ENCODE results near the gene LRRC8E. TPM values are rescaled to one million over a fixed set of nuclear protein-coding genes. Genes with fewer than 3 reads are reported as not detected.

Gene LRRC8E
- total RNA-seq, 1 donor from 2014 or later: not detected

DNA sequence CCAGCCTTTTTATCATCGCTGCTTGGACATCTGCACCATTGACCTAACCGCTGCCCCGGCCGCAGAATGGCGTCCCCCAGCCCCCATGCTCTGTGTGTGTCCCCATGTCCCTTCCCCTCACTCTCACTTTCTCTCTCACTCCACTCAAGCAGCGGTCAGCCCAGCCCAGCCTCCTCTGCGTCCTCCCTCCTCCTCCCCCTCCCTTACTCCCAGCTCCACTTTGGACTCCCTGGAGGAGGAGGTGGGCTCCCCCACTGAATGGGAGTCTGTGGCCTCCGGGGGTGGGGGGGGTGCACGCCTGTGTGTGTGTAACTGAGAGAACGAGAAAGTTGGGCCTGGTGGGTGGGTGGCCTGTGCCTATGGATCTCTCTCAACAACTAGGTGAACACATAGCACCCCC, 17.5 kb downstream of the LRRC8E start:
- Mint-ChIP-seq H3K4me3 (peak overlapping the region; percentile 81), H3K27ac (peak overlapping the region; percentile 82), H3K9me3 (no peaks in the 10 kb centered on the region), H3K27me3 (ENCODE audit: insufficient read depth) (peaks cover 2% of the 10 kb centered on the region), H3K36me3 (ENCODE audit: low read depth) (peaks cover 13% of the 10 kb centered on the region), H3K4me1 (ENCODE audit: low read depth) (peaks cover 29% of the 10 kb centered on the region)
- DNase-seq (ENCODE audit: low spot score): no peak
- intact Hi-C loops (cut with micrococcal nuclease): no loop called here

DNA sequence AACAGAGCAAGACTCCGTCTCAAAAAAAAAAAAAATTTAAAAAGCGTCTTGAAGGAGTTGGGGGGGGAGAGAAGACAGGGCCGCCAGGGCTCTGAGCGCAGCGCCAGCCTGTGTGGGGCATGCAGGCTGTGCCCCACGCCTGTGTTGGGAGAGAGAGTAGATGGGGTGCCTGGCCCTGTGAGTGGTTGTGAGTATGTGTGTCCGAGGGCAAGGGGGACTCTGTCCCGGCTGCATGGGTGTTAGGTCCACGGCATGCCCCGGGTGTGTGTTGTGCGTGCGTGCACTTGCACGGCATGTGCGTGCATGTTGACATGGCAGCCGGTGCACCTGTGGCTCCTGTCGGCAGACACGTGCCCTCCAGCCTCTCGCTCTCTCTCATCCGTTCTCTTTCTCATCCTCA, 18.8 kb downstream of the LRRC8E start:
- H3K27me3 Mint-ChIP-seq (ENCODE audit: insufficient read depth): peaks cover 2% of the 10 kb centered on the region
- H3K36me3 Mint-ChIP-seq (ENCODE audit: low read depth): peaks cover 19% of the 10 kb centered on the region
- no peak overlapping the region for H3K4me3 Mint-ChIP-seq
- intact Hi-C loops (cut with micrococcal nuclease): no loop called here
- no peaks in the 10 kb centered on the region for H3K9me3 Mint-ChIP-seq
- DNase-seq (ENCODE audit: low spot score): no peak
- H3K4me1 Mint-ChIP-seq (ENCODE audit: low read depth): peaks cover 29% of the 10 kb centered on the region
- H3K27ac Mint-ChIP-seq: no peak overlapping the region

DNA sequence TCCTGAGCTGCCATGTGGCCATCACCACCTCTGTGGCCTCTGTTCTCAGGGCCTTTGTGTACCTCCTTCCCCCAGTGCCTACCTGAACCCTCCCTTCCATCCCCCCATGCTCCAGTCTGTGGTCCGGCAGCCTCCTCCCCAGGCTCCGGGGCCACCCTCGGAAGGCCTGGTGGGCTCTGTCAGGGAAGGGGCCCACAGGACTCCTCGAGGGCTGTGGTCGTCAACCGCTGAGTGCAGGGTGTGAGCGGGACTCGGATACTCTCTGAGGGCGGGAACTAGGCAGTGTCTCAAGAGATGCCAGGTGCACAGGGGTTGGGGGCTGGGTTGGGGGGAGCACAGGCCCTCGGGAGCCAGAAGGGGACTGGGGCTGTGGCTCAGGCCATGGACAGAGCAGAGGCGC, 19.2 kb downstream of the LRRC8E start:
- H3K27ac Mint-ChIP-seq: no peak overlapping the region
- H3K4me1 Mint-ChIP-seq (ENCODE audit: low read depth): peaks cover 27% of the 10 kb centered on the region
- peaks cover 20% of the 10 kb centered on the region for H3K36me3 Mint-ChIP-seq (ENCODE audit: low read depth)
- peaks cover 2% of the 10 kb centered on the region for H3K27me3 Mint-ChIP-seq (ENCODE audit: insufficient read depth)
- intact Hi-C loops (cut with micrococcal nuclease): no loop called here
- DNase-seq (ENCODE audit: low spot score): no peak
- H3K9me3 Mint-ChIP-seq: no peaks in the 10 kb centered on the region
- no peak overlapping the region for H3K4me3 Mint-ChIP-seq

DNA sequence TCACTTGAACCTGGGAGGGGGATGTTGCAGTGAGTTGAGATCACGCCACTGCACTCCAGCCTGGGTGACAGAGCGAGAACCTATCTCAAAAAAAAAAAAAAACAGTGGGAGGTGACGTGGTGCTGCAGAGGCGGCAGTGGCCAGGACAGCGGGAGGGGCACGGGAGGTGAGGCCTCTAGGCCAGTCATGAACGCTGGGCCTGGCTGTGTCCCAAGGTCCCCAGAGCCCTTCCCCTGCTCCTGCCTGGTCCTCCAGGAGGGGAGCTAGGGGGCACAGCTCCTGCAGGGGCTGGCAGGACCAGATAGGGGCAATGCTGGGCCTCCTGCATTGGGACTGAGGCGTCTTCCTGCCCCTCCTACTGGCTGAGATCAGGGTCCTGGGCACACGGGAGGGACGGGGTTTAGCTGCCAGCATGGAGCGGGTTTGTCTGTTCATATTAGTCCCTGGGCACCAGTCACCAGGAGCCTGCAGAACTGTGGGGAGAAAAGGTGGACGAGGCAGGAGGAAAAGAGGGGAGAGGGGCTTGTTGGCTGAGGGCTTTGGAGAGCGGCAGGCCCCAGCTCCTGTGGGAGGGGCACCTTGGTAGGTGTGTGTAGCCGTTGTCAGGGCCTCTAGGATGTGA, 19.9 kb downstream of the LRRC8E start:
- Mint-ChIP-seq H3K27me3 (ENCODE audit: insufficient read depth) (peaks cover 2% of the 10 kb centered on the region), H3K9me3 (no peaks in the 10 kb centered on the region), H3K4me3 (no peak overlapping the region), H3K27ac (no peak overlapping the region), H3K36me3 (ENCODE audit: low read depth) (peaks cover 26% of the 10 kb centered on the region), H3K4me1 (ENCODE audit: low read depth) (peaks cover 20% of the 10 kb centered on the region)
- intact Hi-C loops (cut with micrococcal nuclease): no loop called here
- DNase-seq (ENCODE audit: low spot score): no peak

DNA sequence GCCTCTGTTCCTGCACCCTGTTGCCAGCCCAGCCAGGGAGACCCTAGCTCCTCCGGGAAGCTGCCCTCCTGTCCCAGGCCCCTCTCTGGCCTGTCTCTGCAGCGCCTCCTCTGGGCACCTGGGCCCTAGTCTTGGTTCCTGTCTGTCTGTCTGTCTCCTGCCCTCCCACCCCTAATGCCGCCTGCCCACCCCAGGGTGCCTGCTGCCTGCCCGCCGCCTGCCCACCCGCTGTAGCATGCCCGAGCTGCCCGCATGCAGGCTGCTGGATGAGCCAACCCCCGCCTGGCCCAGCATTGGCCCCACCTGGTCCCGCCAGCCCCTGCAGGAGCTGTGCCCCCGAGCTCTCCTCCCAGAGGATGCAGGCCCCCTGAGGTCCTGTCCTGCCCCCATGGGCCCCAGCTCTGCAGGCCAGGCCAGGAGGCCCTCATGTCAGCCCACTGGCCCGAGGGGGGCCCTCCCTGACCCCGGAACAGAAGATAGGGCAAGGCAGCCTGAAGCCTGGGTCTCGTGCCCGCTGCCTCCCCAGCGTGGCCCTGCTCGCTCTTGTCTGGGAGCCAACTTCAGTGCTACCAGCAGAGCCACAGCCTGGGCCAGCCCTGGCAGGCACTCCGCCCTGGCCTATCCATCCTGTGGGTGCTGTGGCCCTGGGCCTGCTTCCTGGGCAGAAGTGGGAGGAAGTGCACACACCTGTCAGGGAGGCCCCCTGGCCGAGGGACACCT, 20.6 kb downstream of the LRRC8E start:
- H3K4me1 Mint-ChIP-seq (ENCODE audit: low read depth): peaks cover 16% of the 10 kb centered on the region
- no peaks in the 10 kb centered on the region for H3K9me3 Mint-ChIP-seq
- no peak for DNase-seq (ENCODE audit: low spot score)
- H3K27ac Mint-ChIP-seq: no peak overlapping the region
- peaks cover 26% of the 10 kb centered on the region for H3K36me3 Mint-ChIP-seq (ENCODE audit: low read depth)
- H3K4me3 Mint-ChIP-seq: no peak overlapping the region
- intact Hi-C loops (cut with micrococcal nuclease): no loop called here
- no peaks in the 10 kb centered on the region for H3K27me3 Mint-ChIP-seq (ENCODE audit: insufficient read depth)

DNA sequence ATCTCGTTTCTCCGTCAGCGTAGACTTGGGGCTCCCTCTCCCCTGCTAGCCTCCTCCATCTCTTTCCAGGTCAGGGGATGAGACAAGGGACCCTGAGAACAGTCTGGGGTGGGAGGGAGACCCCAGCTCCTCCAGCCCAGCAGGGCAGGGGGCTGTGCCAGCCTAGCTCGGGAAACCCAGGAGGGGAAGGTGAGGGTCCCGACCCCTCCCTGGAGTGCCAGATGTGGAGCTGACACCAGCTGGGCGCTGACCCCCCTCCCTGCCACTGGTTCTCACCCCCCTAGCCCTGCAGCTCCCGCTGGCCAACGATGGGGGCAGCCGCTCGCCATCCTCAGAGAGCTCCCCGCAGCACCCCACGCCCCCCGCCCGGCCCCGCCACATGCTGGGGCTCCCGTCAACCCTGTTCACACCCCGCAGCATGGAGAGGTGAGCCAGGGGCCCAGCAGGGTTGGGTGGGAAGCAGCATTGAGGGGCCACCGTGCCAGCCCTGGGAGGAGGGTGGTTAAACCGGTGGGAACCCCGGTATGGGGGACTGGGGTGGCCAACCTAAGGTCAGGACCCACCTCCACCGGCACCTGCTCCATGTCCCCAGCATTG, 21.3 kb downstream of the LRRC8E start:
- H3K27me3 Mint-ChIP-seq (ENCODE audit: insufficient read depth): no peaks in the 10 kb centered on the region
- H3K36me3 Mint-ChIP-seq (ENCODE audit: low read depth): peaks cover 26% of the 10 kb centered on the region
- peaks cover 14% of the 10 kb centered on the region for H3K4me1 Mint-ChIP-seq (ENCODE audit: low read depth)
- no peak for DNase-seq (ENCODE audit: low spot score)
- H3K9me3 Mint-ChIP-seq: no peaks in the 10 kb centered on the region
- intact Hi-C loops (cut with micrococcal nuclease): no loop called here
- H3K4me3 Mint-ChIP-seq: no peak overlapping the region
- no peak overlapping the region for H3K27ac Mint-ChIP-seq

DNA sequence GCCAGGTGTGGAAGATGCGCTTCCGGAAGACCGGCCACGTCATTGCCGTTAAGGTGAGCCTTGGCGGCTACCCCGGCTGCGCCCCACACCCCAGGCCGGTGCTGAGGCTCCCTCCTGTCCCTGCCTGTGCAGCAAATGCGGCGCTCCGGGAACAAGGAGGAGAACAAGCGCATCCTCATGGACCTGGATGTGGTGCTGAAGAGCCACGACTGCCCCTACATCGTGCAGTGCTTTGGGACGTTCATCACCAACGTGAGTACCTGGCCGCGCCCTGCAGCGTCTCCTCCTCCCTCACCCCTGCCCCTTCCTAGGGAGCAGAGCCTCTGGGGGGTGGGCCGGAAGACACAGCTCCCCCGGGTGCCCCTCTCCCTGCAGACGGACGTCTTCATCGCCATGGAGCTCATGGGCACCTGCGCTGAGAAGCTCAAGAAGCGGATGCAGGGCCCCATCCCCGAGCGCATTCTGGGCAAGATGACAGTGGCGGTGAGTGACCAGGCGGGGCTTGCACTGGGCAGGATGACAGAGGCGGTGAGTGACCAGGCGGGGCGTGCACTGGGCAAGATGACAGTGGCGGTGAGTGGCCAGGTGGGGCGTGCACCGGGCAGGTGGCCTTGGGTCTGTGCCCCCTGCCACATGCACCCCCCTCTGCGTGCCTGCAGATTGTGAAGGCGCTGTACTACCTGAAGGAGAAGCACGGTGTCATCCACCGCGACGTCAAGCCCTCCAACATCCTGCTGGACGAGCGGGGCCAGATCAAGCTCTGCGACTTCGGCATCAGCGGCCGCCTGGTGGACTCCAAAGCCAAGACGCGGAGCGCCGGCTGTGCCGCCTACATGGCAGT, 22.2 kb downstream of the LRRC8E start:
- intact Hi-C loops (cut with micrococcal nuclease): no loop called here
- Mint-ChIP-seq H3K4me3 (no peak overlapping the region), H3K9me3 (no peaks in the 10 kb centered on the region), H3K4me1 (ENCODE audit: low read depth) (peaks cover 4% of the 10 kb centered on the region), H3K36me3 (ENCODE audit: low read depth) (peaks cover 24% of the 10 kb centered on the region), H3K27me3 (ENCODE audit: insufficient read depth) (peaks cover 6% of the 10 kb centered on the region), H3K27ac (no peak overlapping the region)
- DNase-seq (ENCODE audit: low spot score): no peak

DNA sequence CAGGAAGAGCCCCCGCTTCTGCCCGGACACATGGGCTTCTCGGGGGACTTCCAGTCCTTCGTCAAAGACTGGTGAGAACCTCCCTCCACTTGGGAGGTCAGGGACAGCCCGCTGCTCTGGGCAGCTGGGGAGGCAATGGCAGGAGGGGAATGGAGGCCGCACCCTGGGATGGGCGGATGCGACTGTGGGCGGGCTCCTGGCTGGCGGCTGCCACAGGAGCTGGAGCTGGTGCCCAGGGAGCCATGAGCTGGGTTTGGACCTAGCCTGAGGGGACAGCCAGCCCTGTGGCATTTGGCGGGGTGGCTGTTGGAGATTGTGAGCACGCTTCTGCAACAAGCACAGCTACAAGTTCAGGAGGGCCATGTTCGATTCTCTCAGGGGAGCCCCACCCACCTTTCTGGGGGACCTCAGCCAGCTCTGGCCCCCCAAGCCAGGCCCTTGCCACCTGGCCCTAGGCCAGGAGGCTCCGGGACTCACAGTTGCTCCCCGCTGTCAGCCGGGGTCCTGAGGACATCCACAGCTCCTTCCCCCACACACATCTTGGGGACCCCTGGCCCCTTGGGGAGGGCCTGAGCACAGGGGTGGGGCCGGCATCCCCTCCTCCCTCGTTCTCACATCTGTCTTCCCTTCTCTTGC, 23.3 kb downstream of the LRRC8E start:
- Mint-ChIP-seq H3K27ac (no peak overlapping the region), H3K9me3 (no peaks in the 10 kb centered on the region), H3K27me3 (ENCODE audit: insufficient read depth) (peaks cover 7% of the 10 kb centered on the region), H3K36me3 (ENCODE audit: low read depth) (peaks cover 19% of the 10 kb centered on the region), H3K4me1 (ENCODE audit: low read depth) (no peaks in the 10 kb centered on the region), H3K4me3 (no peak overlapping the region)
- DNase-seq (ENCODE audit: low spot score): no peak
- intact Hi-C loops (cut with micrococcal nuclease): no loop called here

DNA sequence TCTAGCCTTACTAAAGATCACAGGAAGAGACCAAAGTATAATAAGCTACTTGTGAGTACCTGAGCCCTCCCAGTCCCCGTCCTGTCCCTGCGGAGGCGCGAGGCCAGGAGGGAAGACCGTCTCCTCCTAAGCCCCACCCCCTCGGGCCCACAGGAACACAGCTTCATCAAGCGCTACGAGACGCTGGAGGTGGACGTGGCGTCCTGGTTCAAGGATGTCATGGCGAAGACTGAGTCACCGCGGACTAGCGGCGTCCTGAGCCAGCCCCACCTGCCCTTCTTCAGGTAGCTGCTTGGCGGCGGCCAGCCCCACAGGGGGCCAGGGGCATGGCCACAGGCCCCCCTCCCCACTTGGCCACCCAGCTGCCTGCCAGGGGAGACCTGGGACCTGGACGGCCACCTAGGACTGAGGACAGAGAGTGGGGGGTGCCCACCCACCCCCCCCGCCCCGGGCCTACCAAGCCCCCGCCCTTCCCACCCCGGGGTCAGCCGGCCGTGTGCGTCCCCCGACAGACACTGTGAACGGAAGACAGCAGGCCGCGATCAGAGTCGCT, 23.9 kb downstream of the LRRC8E start:
- Mint-ChIP-seq H3K36me3 (ENCODE audit: low read depth) (peaks cover 19% of the 10 kb centered on the region), H3K27ac (no peak overlapping the region), H3K27me3 (ENCODE audit: insufficient read depth) (peaks cover 7% of the 10 kb centered on the region), H3K9me3 (no peaks in the 10 kb centered on the region), H3K4me3 (no peak overlapping the region), H3K4me1 (ENCODE audit: low read depth) (no peaks in the 10 kb centered on the region)
- no peak for DNase-seq (ENCODE audit: low spot score)
- intact Hi-C loops (cut with micrococcal nuclease): no loop called here

DNA sequence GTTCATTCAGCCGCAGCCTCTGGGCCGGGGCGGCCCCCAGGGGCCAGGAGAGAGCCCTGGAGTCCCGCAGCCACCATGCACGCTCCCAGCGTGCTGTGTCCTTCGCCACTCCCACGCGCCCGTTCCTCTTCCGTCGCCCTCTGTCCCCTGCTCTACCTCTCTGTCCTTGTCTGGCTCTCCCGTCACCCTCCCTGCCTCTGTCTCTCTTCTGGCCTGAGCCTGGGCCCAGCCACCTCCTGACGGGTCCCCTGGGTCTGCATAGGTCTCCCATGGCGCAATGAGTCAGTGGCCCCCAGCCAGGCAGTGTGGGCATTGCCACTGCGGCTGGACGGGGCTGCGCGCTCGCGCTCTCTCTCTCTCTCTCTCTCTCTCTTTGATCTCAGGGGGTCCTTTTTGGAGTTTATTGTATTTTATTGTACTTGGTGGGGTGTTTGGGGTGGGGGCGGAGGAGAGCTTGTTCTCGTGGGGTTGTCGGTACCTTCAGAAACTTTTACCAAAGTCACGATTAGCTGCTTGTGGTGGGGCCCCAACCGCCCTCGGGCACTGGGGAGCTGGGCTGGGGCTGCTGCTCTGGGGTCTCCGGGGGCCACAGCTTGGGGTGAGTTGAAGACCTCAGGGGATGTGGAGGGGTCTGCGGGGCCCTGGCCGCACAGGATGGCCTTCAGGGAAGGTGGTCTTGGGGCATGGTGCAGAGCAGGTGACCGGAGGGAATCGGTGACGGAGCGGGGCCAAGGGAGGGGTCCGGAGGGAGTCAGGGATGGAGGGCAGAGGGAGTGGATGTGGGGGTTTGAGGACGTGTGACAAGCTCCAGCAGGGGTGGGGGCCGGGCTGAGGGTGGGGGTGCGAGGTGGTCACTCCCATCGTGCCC, 24.6 kb downstream of the LRRC8E start:
- DNase-seq (ENCODE audit: low spot score): no peak
- Mint-ChIP-seq H3K9me3 (no peaks in the 10 kb centered on the region), H3K27me3 (ENCODE audit: insufficient read depth) (peaks cover 8% of the 10 kb centered on the region), H3K27ac (no peak overlapping the region), H3K4me1 (ENCODE audit: low read depth) (no peaks in the 10 kb centered on the region), H3K36me3 (ENCODE audit: low read depth) (peaks cover 19% of the 10 kb centered on the region), H3K4me3 (no peak overlapping the region)
- intact Hi-C loops (cut with micrococcal nuclease): no loop called here

DNA sequence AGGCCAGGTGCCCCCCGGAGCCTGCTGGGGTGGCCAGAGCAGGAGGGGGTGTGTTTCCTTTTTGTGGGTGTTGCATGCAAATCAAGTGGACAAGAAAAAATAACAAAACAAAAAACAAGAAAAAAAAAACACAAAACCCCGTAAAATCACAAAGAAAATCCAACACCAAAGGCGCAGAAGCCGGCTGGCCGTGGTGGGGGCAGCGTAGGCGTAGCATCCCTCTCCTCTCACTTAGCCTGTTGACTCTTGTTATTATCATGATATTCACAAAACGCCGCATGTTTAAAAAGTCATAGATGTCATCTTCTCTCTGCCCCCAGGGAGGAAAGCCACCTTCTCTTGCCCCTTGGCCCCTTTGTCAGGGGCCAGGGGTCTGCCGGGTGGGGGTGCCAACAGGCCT, 25.3 kb downstream of the LRRC8E start:
- Mint-ChIP-seq H3K4me1 (ENCODE audit: low read depth) (no peaks in the 10 kb centered on the region), H3K36me3 (ENCODE audit: low read depth) (peaks cover 17% of the 10 kb centered on the region), H3K4me3 (no peak overlapping the region), H3K27me3 (ENCODE audit: insufficient read depth) (peaks cover 10% of the 10 kb centered on the region), H3K9me3 (no peaks in the 10 kb centered on the region), H3K27ac (no peak overlapping the region)
- intact Hi-C loops (cut with micrococcal nuclease): no loop called here
- DNase-seq (ENCODE audit: low spot score): no peak

DNA sequence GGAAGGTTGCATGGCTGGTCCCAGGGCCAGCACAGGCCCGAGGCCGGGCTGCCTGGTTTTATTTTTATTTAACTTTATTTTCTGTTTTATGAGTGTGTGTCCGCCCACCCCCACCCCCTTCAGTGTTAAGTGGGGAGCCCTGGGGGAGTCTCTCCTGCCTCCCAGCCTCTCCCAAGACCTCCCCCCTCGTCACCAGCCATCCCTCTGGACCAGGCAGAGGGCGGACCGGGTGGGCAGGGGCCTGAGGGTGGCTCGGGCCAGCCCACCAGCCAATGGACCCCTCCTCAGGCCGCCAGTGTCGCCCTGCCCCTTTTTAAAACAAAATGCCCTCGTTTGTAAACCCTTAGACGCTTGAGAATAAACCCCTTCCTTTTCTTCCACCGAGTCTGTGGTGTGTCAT, 25.8 kb downstream of the LRRC8E start:
- no peak for DNase-seq (ENCODE audit: low spot score)
- intact Hi-C loops (cut with micrococcal nuclease): no loop called here

More for the DNA sequence above, 25.8 kb downstream of the LRRC8E start:
- Mint-ChIP-seq H3K36me3 (ENCODE audit: low read depth) (peaks cover 17% of the 10 kb centered on the region), H3K4me3 (no peak overlapping the region), H3K4me1 (ENCODE audit: low read depth) (no peaks in the 10 kb centered on the region), H3K27me3 (ENCODE audit: insufficient read depth) (peaks cover 10% of the 10 kb centered on the region), H3K27ac (no peak overlapping the region), H3K9me3 (no peaks in the 10 kb centered on the region)
